HG03066 (cell line): ENCODE results near the gene DZIP3.
"Not testable (repeated sequence)": the region's sequence is repeated elsewhere in the genome, so short reads cannot be mapped to it uniquely, and the experiment has no call there.

ENCODE experiments used
- ATAC-seq: cut with Tn5 transposase; IDR thresholded peaks from one replicate; pipeline ENCODE4 v1.9.1; 2021; ENCODE audit warnings: low read depth; ENCODE audit not compliant: unreplicated experiment

DZIP3 gene

GRCh38 chr3:108672701-108673100, 83.2 kb downstream of the DZIP3 start:
- no peak for ATAC-seq

GRCh38 chr3:108673988-108674661, 84.6 kb downstream of the DZIP3 start:
- no peak for ATAC-seq

GRCh38 chr3:108677811-108678210, 88.3 kb downstream of the DZIP3 start:
- ATAC-seq, result no peak

GRCh38 chr3:108692286-108692685, 102.8 kb downstream of the DZIP3 start:
- ATAC-seq, result not testable (repeated sequence)

GRCh38 chr3:108698461-108698860, 108.9 kb downstream of the DZIP3 start:
- ATAC-seq, result no peak

GRCh38 chr3:108705045-108705444, 115.5 kb downstream of the DZIP3 start:
- no peak for ATAC-seq

- no peak for ATAC-seq
Measured at GRCh38 chr3:108713009-108713516, 123.5 kb downstream of the DZIP3 start.

- ATAC-seq, result no peak
Measured at GRCh38 chr3:108713816-108714215, 124.3 kb downstream of the DZIP3 start.

- ATAC-seq, result no peak
Measured at GRCh38 chr3:108718454-108718853, 128.9 kb downstream of the DZIP3 start.

GRCh38 chr3:108719178-108719806, 129.8 kb downstream of the DZIP3 start:
- ATAC-seq, result no peak

- ATAC-seq, result no peak
Measured at GRCh38 chr3:108722724-108723123, 133.2 kb downstream of the DZIP3 start.

- no peak for ATAC-seq
Measured at GRCh38 chr3:108724101-108724500, 134.6 kb downstream of the DZIP3 start.

GRCh38 chr3:108728105-108728504, 138.6 kb downstream of the DZIP3 start:
- no peak for ATAC-seq

GRCh38 chr3:108728934-108729333, 139.4 kb downstream of the DZIP3 start:
- ATAC-seq, result no peak

GRCh38 chr3:108736821-108737220, 147.3 kb downstream of the DZIP3 start:
- no peak for ATAC-seq

GRCh38 chr3:108742929-108743328, 153.4 kb downstream of the DZIP3 start:
- no peak for ATAC-seq
